AG04450 (cell line): ENCODE results near the gene EHMT1. TPM values are rescaled to one million over a fixed set of nuclear protein-coding genes. Genes with fewer than 3 reads are reported as not detected.
A peak's percentile ranks its signal among the peaks of the same experiment; 100 is the strongest.

Source experiments
- CTCF ChIA-PET: fragments of 300-600, 350-600 bp; formaldehyde crosslinking; extraction: SDS; loops from one replicate; lab custom pipeline; 2022; ENCODE audit warnings: antibody characterized with exemption, inconsistent platforms; lab: Charles Lee
- POLR2A ChIA-PET: fragments of 350-600 bp; formaldehyde crosslinking; extraction: SDS; loops from one replicate; lab custom pipeline; 2021; ENCODE audit warnings: antibody characterized with exemption, inconsistent platforms; lab: Yijun Ruan, JAX
- DNase-seq: peaks from one replicate; pipeline ENCODE4 v3.0.0-alpha.2; 2011; ENCODE audit warnings: low read depth, low spot score
- H3K27ac ChIP-seq: one replicate; pipeline ENCODE4 v1.5.1; 2012; ENCODE audit warnings: low read depth, low read length, control low read depth
- H3K27me3 ChIP-seq: one replicate; pipeline ENCODE4 v1.6.0; 2012; ENCODE audit warnings: low read length; ENCODE audit not compliant: control insufficient read depth, insufficient read depth
- H3K4me3 ChIP-seq: 2 replicates; pipeline ENCODE4 v1.5.1; 2011; ENCODE audit warnings: mild to moderate bottlenecking, low read depth, low read length, control low read depth
- H3K9me3 ChIP-seq: 2 replicates; pipeline ENCODE4 v1.5.1; 2012; ENCODE audit warnings: low read length; ENCODE audit not compliant: control insufficient read depth, insufficient read depth
- CTCF ChIP-seq: IDR thresholded peaks from 2 replicates; pipeline ENCODE4 v1.5.1; 2011; ENCODE audit warnings: low read depth, low read length, control low read depth, inconsistent platforms
- polyA plus RNA-seq: library from polyadenylated mRNA; depleted of rRNA; stranded (reverse); fragments of >200 nt; gene quantifications from 2 replicates; pipeline ENCODE4 v1.2.3, GENCODE V29; 2011

Gene EHMT1
- polyA plus RNA-seq, 1 experiment: 26.1 TPM

DNA sequence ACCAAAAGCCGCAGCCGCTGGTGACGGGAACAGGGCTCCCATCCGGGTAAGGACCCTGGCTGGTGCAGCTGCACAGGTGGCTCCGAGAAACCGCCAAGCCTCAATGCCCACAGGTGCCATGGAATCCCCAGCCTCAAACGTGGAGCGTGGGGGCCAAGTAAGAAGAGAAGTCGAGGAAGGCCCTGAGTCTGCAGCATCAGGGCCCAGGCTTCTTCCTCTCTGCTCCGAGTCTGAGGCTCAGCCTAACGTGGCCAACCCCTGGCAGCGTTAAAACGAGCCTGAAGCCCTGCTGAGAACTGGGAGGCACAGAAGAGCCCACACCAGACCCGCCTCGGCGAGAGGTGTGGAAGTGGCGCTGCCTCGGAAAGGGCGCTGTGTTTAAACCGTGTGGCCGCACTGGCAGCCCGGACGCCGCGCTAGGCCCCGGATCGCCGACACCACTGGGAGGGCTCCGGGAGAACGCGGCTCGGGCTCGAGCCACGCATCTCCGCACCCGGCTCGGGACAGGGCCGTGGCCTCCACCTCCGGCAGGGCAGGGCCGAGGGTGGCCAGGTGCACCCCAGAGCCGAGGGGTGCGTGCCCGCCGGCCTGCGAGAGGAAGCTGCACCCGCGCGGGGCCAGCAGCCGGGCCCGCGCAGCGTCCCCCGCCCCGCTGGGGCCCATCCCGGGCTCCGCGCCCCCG lies 29.2 kb upstream of the EHMT1 start:
- no peak overlapping the region for H3K27ac ChIP-seq
- peak overlapping the region; percentile 71 for H3K4me3 ChIP-seq
- POLR2A ChIA-PET: no interaction called here
- no peaks in the 10 kb centered on the region for H3K9me3 ChIP-seq
- no peak for TF ChIP-seq CTCF
- CTCF ChIA-PET: interaction anchor here (1.4 to 3.1 kb wide), 2 partner anchors 10 to 167 kb away, joined by 3 to 37 read pairs; partner anchors contain the start of genes DPH7 and EXD3
- H3K27me3 ChIP-seq: no peaks in the 10 kb centered on the region
- DNase-seq: no peak

- no peaks in the 10 kb centered on the region for H3K27me3 ChIP-seq
- ChIA-PET CTCF (interaction anchor here (1.4 kb wide), 1 partner anchor 167 kb away, joined by 3 read pairs; the partner anchor contains the start of gene EXD3), POLR2A (interaction anchor here (1.0 kb wide), 1 partner anchor 29 kb away, joined by 4 read pairs; the partner anchor contains the start of gene EHMT1)
- DNase-seq: no peak
- H3K9me3 ChIP-seq: no peaks in the 10 kb centered on the region
- peak overlapping the region; percentile 71 for H3K4me3 ChIP-seq
- TF ChIP-seq CTCF: no peak
- no peak overlapping the region for H3K27ac ChIP-seq
Observed at GRCh38 chr9:137590123-137590468, 28.7 kb upstream of the EHMT1 start.

GRCh38 chr9:137590469-137591383 lies 28.1 kb upstream of the EHMT1 start, which contains the start of gene ZMYND19:
Gene ZMYND19, minus strand, starts transcription at chr9:137590512. Its CDS starts 249 bp downstream, at chr9:137590263.
- ChIA-PET CTCF (no interaction called here), POLR2A (interaction anchor here (0.6 to 1.1 kb wide), 4 partner anchors 11 to 28 kb away, joined by 3 to 5 read pairs (median 4); partner anchors contain the start of genes ARRDC1 and EHMT1)
- peak; percentile 42 for DNase-seq
- Histone ChIP-seq H3K9me3 (no peaks in the 10 kb centered on the region), H3K27ac (peak within 1 kb of the TSS; percentile 39), H3K4me3 (peak within 1 kb of the TSS; percentile 79), H3K27me3 (no peaks in the 10 kb centered on the region)
- TF ChIP-seq CTCF: no peak

GRCh38 chr9:137592767-137593166 lies 26.0 kb upstream of the EHMT1 start:
- TF ChIP-seq CTCF: no peak
- H3K27ac ChIP-seq: no peak overlapping the region
- H3K4me3 ChIP-seq: no peak overlapping the region
- no peaks in the 10 kb centered on the region for H3K27me3 ChIP-seq
- POLR2A ChIA-PET: no interaction called here
- no peak for DNase-seq
- CTCF ChIA-PET: no interaction called here
- no peaks in the 10 kb centered on the region for H3K9me3 ChIP-seq
